ENCODE measurements around the gene CD47.

The CD47 gene

DNA sequence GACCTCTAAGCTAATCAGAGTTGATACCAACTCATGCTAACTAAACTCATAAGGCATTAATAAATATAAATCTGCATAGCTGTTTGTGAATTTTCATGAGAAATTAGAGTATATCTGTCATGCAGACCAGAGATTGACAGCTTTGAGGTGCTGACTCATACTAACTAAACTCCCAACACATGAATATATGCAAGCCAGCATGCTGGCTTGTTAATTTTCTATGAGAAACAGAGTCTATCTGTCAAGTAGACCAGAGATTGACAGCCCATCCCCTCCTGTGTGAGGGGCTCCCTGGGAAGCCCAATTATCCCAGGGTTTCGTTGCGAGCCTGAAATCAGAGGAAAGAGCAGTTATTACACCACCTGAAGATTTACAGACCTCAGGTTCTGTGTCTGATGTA lies 69.3 kb downstream of the CD47 start:
- TF ChIP-seq CTCF (IDR thresholded peaks at IDR 0.05; ENCODE audit: insufficient read depth, low read depth, low read length, missing control alignments), result no peak
- no peak overlapping the region for H3K4me3 ChIP-seq (ENCODE audit: low read length)
- peak; percentile 35 for DNase-seq (ENCODE audit: low read depth)

DNA sequence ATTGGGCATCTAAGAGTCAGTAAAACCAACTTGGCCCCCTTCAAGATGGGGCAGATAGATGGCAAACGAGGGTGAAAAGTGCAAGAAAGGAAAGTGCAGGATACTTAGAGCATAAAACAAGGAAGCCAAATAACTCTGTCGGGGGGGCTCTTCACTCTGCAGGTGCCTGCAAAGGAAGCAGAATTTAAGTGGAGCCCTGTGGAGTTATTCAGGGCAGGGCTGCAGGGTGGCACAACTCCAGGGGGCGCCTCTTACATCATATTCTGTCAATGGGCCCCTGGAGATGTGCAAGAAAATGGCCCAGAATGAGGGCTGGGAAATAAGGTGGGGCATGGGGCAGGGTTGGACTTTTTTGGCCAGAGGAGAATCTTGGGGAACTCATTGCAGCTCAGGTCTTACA lies 69.7 kb downstream of the CD47 start:
- DNase-seq (ENCODE audit: low read depth), result no peak
- H3K4me3 ChIP-seq (ENCODE audit: low read length), result no peak overlapping the region
- no peak for TF ChIP-seq CTCF (IDR thresholded peaks at IDR 0.05; ENCODE audit: insufficient read depth, low read depth, low read length, missing control alignments)

DNA sequence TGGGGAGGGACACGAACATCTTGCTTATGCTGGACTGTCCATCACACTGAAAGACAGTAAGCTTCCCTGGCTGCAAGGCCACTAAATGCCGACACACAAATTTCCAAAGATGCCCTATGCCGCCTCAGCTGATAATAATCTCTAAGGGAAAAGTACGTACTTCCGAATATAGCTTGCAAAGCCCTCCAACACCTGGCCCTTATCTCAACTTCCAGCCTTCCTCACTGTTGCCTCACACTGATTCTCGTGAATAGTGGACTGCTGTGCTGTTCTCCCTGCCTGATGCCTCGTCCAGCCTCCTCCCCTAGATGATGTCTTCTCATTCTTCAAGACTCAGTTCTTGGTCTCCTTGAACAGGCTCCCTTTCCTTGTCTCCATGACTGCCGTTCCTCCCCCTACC lies 72.3 kb downstream of the CD47 start:
- no peak overlapping the region for H3K4me3 ChIP-seq (ENCODE audit: low read length)
- no peak for DNase-seq (ENCODE audit: low read depth)
- TF ChIP-seq CTCF (IDR thresholded peaks at IDR 0.05; ENCODE audit: insufficient read depth, low read depth, low read length, missing control alignments), result no peak

DNA sequence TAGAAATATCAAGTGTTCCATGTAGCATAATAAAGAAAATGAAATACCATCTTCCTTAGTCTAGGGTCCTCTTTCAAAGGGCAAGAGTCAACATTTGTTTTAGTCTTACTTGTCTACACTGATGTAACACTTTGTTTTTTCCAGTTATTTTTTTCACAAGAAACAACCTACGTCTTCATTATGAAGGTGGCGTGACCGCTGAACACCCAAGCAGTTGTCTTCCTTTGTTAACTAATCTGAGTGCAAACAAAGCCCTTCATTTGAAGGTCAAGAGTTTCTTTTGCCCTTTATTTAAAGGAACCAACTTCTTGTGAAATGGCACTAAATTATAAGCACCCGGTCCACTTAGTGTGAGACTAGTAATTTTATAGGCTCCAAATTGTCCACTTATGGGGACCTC lies 73.2 kb downstream of the CD47 start:
- H3K4me3 ChIP-seq (ENCODE audit: low read length), result no peak overlapping the region
- no peak for DNase-seq (ENCODE audit: low read depth)
- TF ChIP-seq CTCF (IDR thresholded peaks at IDR 0.05; ENCODE audit: insufficient read depth, low read depth, low read length, missing control alignments), result no peak

GRCh38 chr3:108014943-108015342 lies 75.9 kb downstream of the CD47 start:
- H3K4me3 ChIP-seq (ENCODE audit: low read length), result no peak overlapping the region
- no peak for TF ChIP-seq CTCF (IDR thresholded peaks at IDR 0.05; ENCODE audit: insufficient read depth, low read depth, low read length, missing control alignments)
- no peak for DNase-seq (ENCODE audit: low read depth)

- DNase-seq (ENCODE audit: low read depth), result no peak
- no peak for TF ChIP-seq CTCF (IDR thresholded peaks at IDR 0.05; ENCODE audit: insufficient read depth, low read depth, low read length, missing control alignments)
- H3K4me3 ChIP-seq (ENCODE audit: low read length), result no peak overlapping the region
These were observed 77.4 kb downstream of the CD47 start for GRCh38 chr3:108013141-108014055.

GRCh38 chr3:108012304-108012703 lies 78.5 kb downstream of the CD47 start:
- no peak overlapping the region for H3K4me3 ChIP-seq (ENCODE audit: low read length)
- TF ChIP-seq CTCF (IDR thresholded peaks at IDR 0.05; ENCODE audit: insufficient read depth, low read depth, low read length, missing control alignments), result no peak
- DNase-seq (ENCODE audit: low read depth), result no peak

Data from epithelial cell of esophagus (primary cell).